HG03025 (cell line): ENCODE measurements around the gene CNGA1.

Experiments
- ATAC-seq: cut with Tn5 transposase; IDR thresholded peaks from one replicate; pipeline ENCODE4 v1.9.1; 2021; ENCODE audit warnings: mild to moderate bottlenecking, moderate library complexity; ENCODE audit not compliant: unreplicated experiment, low FRiP score

CNGA1 gene

GRCh38 chr4:48016141-48017107 is at the start of gene CNGA1, which contains the start of gene NIPAL1:
TSS of gene CNGA1 (minus strand) at chr4:48016681. CDS start at chr4:47952689, 63,992 bp downstream.
TSS of gene NIPAL1 (plus strand) at chr4:48016772. CDS start at chr4:48016840, 68 bp downstream.
- ATAC-seq: peak; percentile 90

GRCh38 chr4:48065587-48066052 is 49.1 kb upstream of the CNGA1 start:
- ATAC-seq: no peak

GRCh38 chr4:48064349-48064748 is 47.9 kb upstream of the CNGA1 start:
- no peak for ATAC-seq

DNA sequence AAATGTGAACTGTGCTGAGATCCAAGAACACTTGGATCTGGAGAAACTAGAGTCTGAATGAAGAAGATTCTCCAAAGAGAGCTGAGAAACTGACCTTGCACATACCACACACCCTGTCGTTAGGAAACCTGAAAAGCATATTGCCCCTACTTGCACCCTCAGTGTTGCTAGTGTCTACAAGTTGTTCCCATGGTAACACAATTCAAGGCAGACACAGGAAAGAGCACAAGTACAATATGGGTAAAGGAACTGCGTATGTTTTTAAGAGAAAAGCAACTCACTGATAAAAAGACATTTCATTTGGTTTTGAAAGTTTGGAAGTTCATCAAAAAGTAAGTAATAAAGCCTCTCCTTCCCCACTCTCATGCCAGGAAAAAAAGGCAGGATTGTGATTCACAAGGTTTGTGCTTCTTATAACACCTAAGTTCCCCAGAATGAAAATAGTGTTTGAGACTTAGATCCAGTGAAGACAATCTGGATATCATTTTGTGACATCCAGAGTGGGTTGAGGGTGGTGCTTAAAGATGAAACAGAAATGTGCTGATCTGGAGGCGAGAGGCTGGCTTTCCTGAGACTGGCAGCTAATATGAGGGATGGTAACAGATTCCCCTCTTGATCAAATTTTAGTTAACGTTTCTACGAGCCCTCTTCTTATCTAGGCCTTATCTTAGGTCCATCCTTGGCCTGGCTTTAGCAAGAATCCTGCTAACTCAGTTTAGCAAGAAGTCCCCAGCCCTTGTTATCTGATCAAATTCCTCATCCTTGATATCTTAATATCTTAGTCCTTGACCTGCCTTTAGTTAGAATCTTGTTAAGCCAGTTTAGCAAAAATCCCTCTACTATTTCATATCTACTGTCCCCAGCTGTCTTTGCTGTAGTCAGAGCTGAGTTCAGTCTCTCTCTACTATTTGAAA is 42.4 kb upstream of the CNGA1 start:
- no peak for ATAC-seq

GRCh38 chr4:48051078-48051477 is 34.6 kb upstream of the CNGA1 start:
- ATAC-seq: no peak

DNA sequence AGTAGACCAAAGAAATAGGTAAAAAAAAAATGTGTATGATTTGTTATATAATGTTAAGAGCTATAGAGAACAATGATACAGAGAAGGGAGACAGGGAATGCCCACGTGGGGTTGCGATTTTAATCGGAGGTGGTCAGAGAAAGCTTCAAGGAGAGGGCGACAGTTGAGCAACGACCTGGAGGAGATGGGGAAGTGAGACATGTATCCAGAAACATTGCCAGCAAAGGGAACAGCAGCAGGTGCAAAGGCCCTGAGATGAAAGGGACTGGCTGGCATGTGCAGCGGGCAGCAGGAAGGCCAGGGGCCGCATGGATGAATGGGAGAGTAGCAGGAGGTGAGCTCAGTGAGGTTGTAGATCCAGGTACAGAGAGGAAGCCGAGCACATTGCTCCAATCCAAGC is 33.0 kb upstream of the CNGA1 start:
- ATAC-seq: no peak

GRCh38 chr4:48047896-48048295 is 31.4 kb upstream of the CNGA1 start:
- ATAC-seq: peak; percentile 19

DNA sequence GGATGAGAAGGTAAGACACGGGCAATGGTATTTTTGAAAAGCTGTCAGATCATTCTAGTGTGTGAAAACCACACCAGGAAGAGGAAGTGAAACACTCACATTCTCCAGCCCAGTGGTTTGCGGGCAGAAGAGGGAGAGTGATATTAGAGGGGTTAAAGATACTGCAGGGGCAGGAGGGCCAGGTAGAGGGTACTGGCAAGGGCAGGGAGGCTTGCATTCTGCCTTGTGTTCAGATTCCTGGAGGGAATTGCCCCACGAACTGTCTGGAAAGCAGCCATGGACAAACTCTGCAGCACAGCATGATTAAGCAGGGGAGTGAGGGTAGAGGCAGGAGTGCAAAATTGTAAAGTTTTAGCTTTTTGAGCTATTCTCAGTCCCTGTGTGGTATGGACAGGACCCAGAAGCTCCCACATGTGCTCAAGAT is 31.0 kb upstream of the CNGA1 start:
- peak; percentile 87 for ATAC-seq

- no peak for ATAC-seq
Observed at GRCh38 chr4:48046059-48046458, 29.6 kb upstream of the CNGA1 start.

DNA sequence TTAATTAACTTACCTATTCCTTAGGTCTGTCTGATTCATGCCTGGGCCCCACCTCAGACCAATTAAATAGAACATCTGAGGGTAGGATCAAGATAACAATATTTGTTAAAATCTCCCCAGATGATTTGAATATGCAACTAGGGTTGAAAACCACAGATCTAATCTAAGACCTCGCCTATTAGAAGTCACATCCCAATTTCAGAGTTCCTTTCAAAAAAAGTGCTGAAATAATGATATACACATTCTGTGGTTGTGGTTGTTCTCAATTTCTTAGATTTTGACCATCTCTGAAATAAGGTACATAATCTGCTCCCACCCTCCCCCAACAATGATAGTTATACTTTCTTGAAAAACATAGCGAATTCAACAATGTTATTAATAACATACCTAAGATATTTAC is 27.8 kb upstream of the CNGA1 start:
- no peak for ATAC-seq

GRCh38 chr4:48043504-48043903 is 27.0 kb upstream of the CNGA1 start:
- no peak for ATAC-seq

DNA sequence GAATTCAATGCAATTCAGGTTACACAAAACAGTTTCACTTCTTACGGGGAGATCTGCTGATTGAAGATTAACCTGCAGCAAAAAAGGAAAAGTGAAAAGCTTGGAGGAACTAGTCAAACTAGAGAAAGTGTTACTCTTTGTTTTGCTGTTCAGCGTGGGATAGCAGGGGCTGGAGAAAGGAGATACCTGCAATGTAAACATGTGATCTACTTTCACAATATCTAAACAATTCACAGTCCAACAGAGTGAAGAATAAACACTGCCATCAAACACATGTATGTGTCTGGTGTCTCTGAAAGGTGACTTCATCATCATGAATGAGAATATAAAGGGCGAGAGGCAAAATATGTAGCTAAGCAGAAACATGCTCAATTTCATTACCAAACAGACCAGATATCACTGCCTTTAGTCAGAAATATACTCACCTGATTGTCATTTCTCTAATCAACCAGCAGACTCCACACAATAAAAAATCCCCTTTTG is 26.5 kb upstream of the CNGA1 start:
- no peak for ATAC-seq

- no peak for ATAC-seq
Observed at GRCh38 chr4:48041535-48042137, 25.2 kb upstream of the CNGA1 start.

DNA sequence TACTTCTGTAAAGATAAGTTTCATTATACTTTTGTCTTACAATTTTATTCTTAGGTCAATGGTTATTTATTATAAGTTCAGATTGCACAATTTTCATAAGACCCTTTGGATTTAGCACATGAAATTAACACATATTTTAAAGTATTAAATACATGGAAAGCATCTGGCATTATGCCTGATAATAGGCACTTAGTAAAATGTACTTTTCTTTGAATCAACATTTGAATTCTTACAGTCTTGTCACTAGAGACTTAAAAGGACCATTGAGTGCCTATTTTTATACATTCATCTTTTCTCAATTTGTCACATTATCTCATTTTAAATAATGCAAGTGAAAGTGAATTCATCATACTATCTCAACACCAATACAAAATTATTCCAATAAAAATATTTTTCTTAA is 23.1 kb upstream of the CNGA1 start:
- ATAC-seq: no peak

GRCh38 chr4:48038666-48039065 is 22.2 kb upstream of the CNGA1 start:
- no peak for ATAC-seq

- no peak for ATAC-seq
Observed at GRCh38 chr4:48037117-48037462, 20.6 kb upstream of the CNGA1 start.

- no peak for ATAC-seq
Observed at GRCh38 chr4:48035952-48036351, 19.5 kb upstream of the CNGA1 start.

DNA sequence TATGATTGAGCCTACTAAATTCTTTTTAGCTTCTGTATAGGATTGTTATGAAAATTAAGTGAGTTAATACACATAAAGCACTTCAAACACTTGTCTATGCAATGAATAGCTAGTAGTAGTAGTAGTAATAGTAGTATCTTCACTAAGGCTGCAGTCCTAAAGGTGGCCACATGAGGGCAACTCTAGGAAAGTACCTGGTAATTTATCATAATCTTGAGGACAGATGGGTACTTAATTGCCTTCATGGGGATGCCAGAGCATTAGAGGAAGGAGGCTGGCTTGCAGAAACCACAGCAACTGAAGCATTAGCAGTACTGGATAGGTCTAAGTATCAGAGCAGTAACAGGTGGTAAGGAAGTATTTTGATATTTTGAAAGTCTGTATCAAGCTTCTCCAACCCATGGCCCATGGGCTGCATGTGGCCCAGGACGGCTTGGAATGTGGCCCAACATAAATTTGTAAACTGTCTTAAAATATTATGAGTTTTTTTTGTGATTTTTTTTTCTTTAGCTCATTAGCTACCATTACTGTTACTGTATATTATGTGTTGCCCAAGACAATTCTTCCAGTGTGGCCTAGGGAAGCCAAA is 17.4 kb upstream of the CNGA1 start:
- no peak for ATAC-seq

DNA sequence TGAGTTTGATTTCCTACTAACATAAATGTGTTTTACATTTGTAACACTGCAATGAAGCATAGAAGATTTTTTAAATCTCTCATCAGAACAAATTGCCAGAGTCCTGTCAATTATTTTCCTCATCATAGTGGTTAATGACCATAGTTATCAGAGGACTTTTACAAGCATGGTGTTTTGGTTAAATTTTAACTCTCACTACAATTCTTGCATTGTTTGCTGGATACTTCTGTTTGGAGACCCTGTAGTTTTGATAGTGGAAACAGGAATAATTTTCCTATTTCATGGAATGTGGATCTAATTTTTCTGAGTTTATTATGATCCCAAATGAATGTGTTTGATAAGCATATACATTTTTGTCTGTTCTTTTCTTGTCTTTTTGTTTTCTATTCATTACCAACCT is 16.9 kb upstream of the CNGA1 start:
- ATAC-seq: no peak

- no peak for ATAC-seq
Observed at GRCh38 chr4:48032721-48033120, 16.2 kb upstream of the CNGA1 start.
